Thymus (tissue), 11 donors: ENCODE data around the gene TANGO6. TPM values are rescaled to one million over a fixed set of nuclear protein-coding genes. Genes with fewer than 3 reads are reported as not detected.

ENCODE experiments used
- DNase-seq, 9 donors: peaks; one replicate each; pipeline ENCODE4 v3.0.0-alpha.2; 2013; ENCODE audit warnings: low spot score in 9 of 9, low read depth in 6 of 9, missing footprints in 1 of 9
- H3K27ac ChIP-seq, 2 donors: one replicate each; pipeline ENCODE4 v1.5.1; 2013; ENCODE audit warnings: control low read depth in 1 of 2, low read depth in 1 of 2, low read length in 1 of 2, mild to moderate bottlenecking in 1 of 2, moderate library complexity in 1 of 2
- H3K27me3 ChIP-seq, 2 donors: one replicate each; pipeline ENCODE4 v1.5.1; 2013; ENCODE audit warnings: low read length in 1 of 2; ENCODE audit not compliant: control insufficient read depth in 2 of 2, insufficient read depth in 1 of 2
- H3K36me3 ChIP-seq, 2 donors: one replicate each; pipeline ENCODE4 v1.5.1; 2013; ENCODE audit warnings: low read length in 1 of 2, mild to moderate bottlenecking in 1 of 2, moderate library complexity in 1 of 2; ENCODE audit not compliant: control insufficient read depth in 2 of 2, insufficient read depth in 2 of 2
- H3K4me1 ChIP-seq, 2 donors: one replicate each; pipeline ENCODE4 v1.5.1; 2013; ENCODE audit warnings: low read length in 2 of 2; ENCODE audit not compliant: control insufficient read depth in 2 of 2, insufficient read depth in 2 of 2
- H3K4me3 ChIP-seq, 2 donors: one replicate each; pipeline ENCODE4 v1.5.1; 2013; ENCODE audit warnings: low read length in 2 of 2, control low read depth in 1 of 2, mild to moderate bottlenecking in 1 of 2
- H3K9me3 ChIP-seq, 2 donors: one replicate each; pipeline ENCODE4 v1.5.1; 2013; ENCODE audit warnings: low read length in 1 of 2, mild to moderate bottlenecking in 1 of 2; ENCODE audit not compliant: control insufficient read depth in 2 of 2, insufficient read depth in 1 of 2
- WGBS: extraction: QIAGEN DNeasy Blood & Tissue Kit; methylation state at CpG from one replicate; pipeline ENCODE4 v1.1.7; 2013; 5-methylcytosine and 5-hydroxymethylcytosine counted together
- polyA plus RNA-seq: library from polyadenylated mRNA; stranded (reverse); fragments of 200-250 nt; gene quantifications from one replicate; pipeline ENCODE4 v1.2.3, GENCODE V29; 2013
- total RNA-seq: library from RNA; stranded (reverse); fragments of 120-200 nt; gene quantifications from one replicate; pipeline ENCODE4 v1.2.4, GENCODE V29; 2013
- donor health status: healthy.

TANGO6 gene
- total and polyA plus RNA-seq, 2 donors: 3.2 to 9.1 TPM

DNA sequence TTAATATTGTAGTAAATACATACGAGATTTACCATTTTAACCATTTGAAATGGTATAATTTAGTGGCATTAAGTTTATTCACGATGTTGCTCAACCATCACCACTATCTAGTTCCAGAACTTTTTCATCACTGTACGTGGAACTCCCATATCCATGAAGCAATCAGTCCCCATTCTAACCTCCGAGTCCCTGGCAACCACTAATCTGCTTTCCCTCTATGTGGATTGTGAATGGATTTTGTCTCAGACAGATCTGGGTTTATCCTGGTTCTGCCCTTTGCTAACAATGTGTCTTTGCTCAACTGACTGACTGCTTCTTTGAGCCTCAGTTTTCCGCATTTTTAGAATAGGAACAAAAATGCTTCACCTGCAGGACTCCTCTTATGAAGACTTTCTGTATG is 51.4 kb downstream of the TANGO6 start:
- Histone ChIP-seq H3K27ac (no peak overlapping the region), H3K4me1 (no peaks in the 10 kb centered on the region), H3K36me3 (no peaks in the 10 kb centered on the region), H3K9me3 (no peaks in the 10 kb centered on the region), H3K27me3 (no peaks in the 10 kb centered on the region), H3K4me3 (no peak overlapping the region)
- 97% methylated on average over 5 of the region's 5 CpGs for WGBS
- DNase-seq: no peak

DNA sequence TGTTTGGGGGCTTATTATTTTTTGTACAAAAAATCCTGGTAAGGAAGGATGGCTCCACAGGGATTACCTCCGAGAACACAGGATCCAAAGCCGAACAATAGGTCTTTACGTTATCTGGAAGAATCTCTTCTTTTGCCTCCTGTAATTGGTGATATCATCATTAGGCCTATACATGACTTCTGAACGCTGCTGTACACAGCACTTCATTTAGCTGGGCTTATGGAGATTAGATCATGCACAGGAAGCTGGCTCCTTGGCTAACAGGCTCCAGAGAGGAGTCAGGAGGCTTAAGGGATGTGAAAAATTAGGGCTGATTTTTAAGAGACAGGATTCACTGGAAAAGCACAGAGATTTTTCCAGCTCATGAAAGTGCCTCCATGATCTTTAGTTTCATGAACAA is 54.7 kb downstream of the TANGO6 start:
- Histone ChIP-seq H3K4me1 (no peaks in the 10 kb centered on the region), H3K27me3 (no peaks in the 10 kb centered on the region), H3K4me3 (no peak overlapping the region), H3K36me3 (no peaks in the 10 kb centered on the region), H3K9me3 (no peaks in the 10 kb centered on the region), H3K27ac (no peak overlapping the region)
- no peak for DNase-seq
- WGBS: 97% methylated on average over 4 of the region's 4 CpGs

DNA sequence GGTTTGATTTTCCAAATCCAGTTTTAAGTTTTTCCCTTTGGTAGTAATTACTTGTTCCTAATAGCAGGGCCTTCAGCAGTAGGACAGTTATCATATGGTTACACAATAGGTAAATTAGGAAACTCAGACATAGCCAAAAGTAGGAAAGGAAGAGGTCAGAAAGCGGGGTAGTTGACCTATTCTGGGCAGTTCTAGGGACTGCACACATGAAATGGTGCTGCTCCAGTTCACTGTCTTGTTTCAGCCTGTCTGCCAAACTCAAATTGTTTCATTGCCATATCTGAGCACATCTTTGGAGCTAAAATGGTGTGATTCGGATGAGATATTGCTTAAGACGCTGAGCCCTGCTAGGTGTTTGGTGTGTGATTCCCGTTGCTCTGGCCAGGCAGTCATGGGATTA is 56.7 kb downstream of the TANGO6 start:
- Histone ChIP-seq H3K4me1 (no peaks in the 10 kb centered on the region), H3K9me3 (no peaks in the 10 kb centered on the region), H3K27me3 (no peaks in the 10 kb centered on the region), H3K27ac (no peak overlapping the region), H3K36me3 (no peaks in the 10 kb centered on the region), H3K4me3 (no peak overlapping the region)
- DNase-seq: no peak
- WGBS: 96% methylated on average over 4 of the region's 4 CpGs

DNA sequence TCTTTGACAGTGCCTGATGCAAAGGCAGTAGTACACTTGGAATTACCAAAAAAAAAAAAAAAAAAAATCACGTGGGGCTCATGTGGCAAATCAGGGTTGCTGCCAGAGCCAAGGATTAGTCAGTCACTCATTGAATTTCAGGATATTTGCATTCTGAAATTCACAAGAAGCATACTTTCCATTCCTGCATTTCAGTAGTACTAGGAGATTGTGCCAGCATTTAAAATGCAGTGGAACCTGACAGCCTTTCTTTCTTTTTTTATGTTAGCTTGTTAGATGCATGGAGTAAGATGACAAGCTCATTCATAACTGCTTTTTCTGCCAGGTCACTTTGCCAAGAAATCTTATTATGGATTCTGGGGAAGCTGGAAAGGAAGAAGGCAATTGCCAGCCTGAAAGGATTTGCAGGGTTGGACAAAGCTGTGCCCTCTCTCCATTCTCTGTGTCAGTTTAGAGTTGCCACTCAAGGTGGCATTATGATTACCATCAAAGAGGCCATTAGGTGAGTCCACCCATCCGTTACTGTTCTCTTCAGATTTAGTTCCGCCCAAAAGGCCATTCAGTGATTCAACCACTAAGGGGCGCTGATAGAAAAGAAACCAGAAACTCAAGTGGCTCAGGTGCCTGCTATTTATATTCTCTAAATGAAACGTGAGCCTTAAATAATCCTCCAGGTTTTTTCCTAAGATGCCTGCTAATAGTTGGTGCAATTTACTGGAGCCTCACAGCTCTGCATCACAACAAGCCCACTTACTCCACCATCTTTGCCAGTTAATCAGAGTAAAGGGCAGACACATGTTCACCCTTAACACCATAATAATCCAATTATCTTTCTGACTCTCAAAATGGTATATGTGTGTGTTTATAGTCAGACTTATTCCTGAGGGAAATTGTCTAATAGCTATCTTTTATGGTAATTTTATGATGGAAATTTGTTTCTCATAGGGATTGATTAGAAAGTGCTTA is 59.0 kb downstream of the TANGO6 start:
- no peak overlapping the region for H3K27ac ChIP-seq
- H3K4me1 ChIP-seq: no peaks in the 10 kb centered on the region
- 85% methylated on average over 5 of the region's 5 CpGs for WGBS
- DNase-seq: peak in 5 of 9 donors; percentile 6 to 57 (median 10)
- no peak overlapping the region for H3K4me3 ChIP-seq
- H3K9me3 ChIP-seq: no peaks in the 10 kb centered on the region
- H3K36me3 ChIP-seq: no peaks in the 10 kb centered on the region
- no peaks in the 10 kb centered on the region for H3K27me3 ChIP-seq

DNA sequence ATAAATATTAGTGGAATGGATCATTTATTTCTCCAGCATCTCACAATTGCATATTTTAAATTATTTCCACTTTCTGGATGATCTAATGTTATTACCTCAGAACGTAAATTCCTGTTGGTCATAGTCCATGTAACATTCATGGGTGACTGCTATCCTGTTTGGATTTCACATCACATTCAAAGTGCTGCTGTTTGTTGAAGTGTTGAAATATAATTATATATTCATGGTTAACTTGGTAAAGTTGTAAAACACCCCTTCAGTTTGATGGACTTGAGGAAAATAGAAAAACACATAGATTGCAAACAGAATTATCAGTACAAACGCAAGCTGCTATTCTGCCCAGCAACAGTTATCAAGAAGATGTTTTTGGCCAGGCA is 59.6 kb downstream of the TANGO6 start:
- Histone ChIP-seq H3K27ac (no peak overlapping the region), H3K9me3 (no peaks in the 10 kb centered on the region), H3K4me3 (no peak overlapping the region), H3K27me3 (no peaks in the 10 kb centered on the region), H3K4me1 (no peaks in the 10 kb centered on the region), H3K36me3 (no peaks in the 10 kb centered on the region)
- DNase-seq: no peak
- 96% methylated on average over 2 of the region's 2 CpGs for WGBS

DNA sequence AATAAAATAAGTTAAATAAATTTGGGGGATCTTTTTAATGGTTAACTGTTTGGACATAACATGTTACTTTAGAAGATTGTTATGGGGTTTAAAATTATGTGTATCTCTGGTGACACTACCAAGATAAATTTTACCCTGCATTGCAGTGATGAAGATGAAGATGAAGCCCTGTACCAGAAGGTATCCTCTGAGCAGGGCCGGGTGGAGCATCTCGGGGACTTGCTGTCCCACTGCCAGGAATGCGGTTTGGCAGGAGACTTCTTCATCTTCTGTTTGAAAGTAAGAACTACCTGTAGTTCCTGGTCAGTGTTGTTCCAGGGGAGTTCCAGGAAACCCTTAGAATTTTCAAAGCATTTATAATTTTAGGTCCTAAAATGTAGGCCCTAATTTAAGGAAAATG is 64.0 kb downstream of the TANGO6 start:
- 94% methylated on average over 3 of the region's 3 CpGs for WGBS
- DNase-seq: no peak
- Histone ChIP-seq H3K27me3 (no peaks in the 10 kb centered on the region), H3K36me3 (peaks cover 0 to 5% of the 10 kb centered on the region in 2 donors), H3K9me3 (no peaks in the 10 kb centered on the region), H3K4me3 (no peak overlapping the region), H3K27ac (no peak overlapping the region), H3K4me1 (no peaks in the 10 kb centered on the region)

DNA sequence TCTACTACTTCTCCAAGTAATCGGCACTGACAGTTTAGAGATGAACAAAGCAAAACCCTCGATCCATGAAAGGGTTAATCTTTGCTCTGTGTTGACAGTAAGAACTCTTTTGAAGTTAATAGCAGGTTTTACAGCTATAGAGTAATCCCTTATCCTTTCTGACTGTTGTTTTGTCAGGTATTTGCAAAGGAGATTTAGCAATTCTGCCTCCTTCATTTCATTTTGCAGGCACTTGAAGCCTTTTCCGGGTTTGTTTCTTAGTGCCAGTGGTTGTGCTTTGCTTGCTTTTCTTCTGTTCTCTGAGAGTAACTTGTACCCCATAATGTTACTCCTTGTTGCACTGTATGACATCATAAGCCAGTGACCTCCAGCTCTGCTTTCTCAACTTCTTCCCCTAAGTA is 64.5 kb downstream of the TANGO6 start:
- no peaks in the 10 kb centered on the region for H3K4me1 ChIP-seq
- H3K9me3 ChIP-seq: no peaks in the 10 kb centered on the region
- no peak for DNase-seq
- 89% methylated on average over 3 of the region's 3 CpGs for WGBS
- H3K27me3 ChIP-seq: no peaks in the 10 kb centered on the region
- H3K36me3 ChIP-seq: peaks cover 0 to 8% of the 10 kb centered on the region in 2 donors
- no peak overlapping the region for H3K27ac ChIP-seq
- no peak overlapping the region for H3K4me3 ChIP-seq

DNA sequence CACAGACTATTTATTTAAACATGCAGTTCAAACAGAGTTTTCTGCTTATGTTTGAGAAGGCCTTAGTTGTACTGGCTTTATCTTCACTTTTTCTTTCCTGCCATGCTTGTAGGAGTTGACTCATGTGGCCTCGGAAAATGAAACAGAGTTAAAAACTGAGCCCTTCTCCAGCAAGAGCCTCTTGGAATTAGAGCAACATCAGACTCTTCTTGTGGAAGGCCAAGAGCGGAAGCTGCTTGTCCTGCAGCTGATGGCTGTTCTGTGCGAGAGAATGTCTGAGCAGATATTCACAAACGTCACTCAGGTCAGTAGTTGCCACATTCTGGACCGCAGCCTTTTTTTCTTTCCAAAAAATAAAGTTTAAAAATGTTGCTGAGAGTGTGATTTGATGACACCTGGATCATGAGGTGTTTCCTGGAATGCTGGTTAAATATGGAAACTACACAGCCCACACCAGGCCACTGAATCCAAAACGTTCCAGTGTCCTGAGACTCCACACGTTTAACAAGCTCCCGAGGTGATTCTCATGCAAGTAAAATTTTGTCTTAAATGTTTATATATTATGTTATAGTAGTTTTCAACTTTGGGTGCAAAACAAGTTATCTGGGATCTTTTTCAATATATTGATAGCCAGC is 65.9 kb downstream of the TANGO6 start:
- Histone ChIP-seq H3K9me3 (no peaks in the 10 kb centered on the region), H3K27ac (no peak overlapping the region), H3K27me3 (no peaks in the 10 kb centered on the region), H3K4me3 (no peak overlapping the region), H3K4me1 (no peaks in the 10 kb centered on the region), H3K36me3 (peaks cover 0 to 8% of the 10 kb centered on the region in 2 donors)
- DNase-seq: no peak
- WGBS: 96% methylated on average over 8 of the region's 8 CpGs

DNA sequence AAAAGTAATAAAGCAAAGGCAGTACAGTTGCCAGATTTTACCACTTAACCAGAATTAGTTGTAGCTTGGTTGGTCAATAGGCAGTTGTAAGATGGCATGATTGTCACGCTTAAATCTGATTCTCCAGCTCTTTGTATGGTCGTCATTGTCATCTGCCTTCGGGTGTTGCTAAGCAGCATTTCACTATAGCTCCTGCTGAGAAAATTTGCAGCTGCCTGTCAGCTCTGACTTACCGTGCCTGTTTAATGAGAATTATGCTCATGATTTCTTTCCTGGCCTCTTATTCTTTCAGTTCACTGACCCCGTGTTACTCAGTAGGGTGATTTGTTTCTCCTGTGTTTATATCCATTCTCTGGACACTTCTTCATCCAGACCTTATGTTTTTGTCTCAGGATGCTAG is 66.7 kb downstream of the TANGO6 start:
- Histone ChIP-seq H3K36me3 (peaks cover 0 to 8% of the 10 kb centered on the region in 2 donors), H3K27ac (no peak overlapping the region), H3K9me3 (no peaks in the 10 kb centered on the region), H3K27me3 (no peaks in the 10 kb centered on the region), H3K4me3 (no peak overlapping the region), H3K4me1 (no peaks in the 10 kb centered on the region)
- DNase-seq: no peak
- WGBS: 96% methylated on average over 5 of the region's 5 CpGs
